Progenitor cell of endocrine pancreas (in vitro differentiated cells): Measurements from ENCODE around the gene SPO11. TPM values are rescaled to one million over a fixed set of nuclear protein-coding genes. Genes with fewer than 3 reads are reported as not detected.
A peak's percentile ranks its signal among the peaks of the same experiment; 100 is the strongest.

ENCODE experiments used
- DNase-seq: peaks from one replicate; pipeline ENCODE4 v3.0.0; 2021; ENCODE audit warnings: low spot score; ENCODE audit not compliant: unreplicated experiment
- H3K27ac Mint-ChIP-seq: 2 replicates; pipeline ENCODE4 v1.8.0; 2021; ENCODE audit warnings: mild to moderate bottlenecking, moderate library complexity, mixed read lengths
- H3K27me3 Mint-ChIP-seq: 2 replicates; pipeline ENCODE4 v1.8.0; 2021; ENCODE audit warnings: mixed read lengths
- H3K36me3 Mint-ChIP-seq: 2 replicates; pipeline ENCODE4 v1.8.0; 2022; ENCODE audit warnings: mixed read lengths; ENCODE audit not compliant: insufficient read depth
- H3K4me1 Mint-ChIP-seq: 2 replicates; pipeline ENCODE4 v1.8.0; 2021; ENCODE audit warnings: low read depth, mixed read lengths
- H3K4me3 Mint-ChIP-seq: 2 replicates; pipeline ENCODE4 v1.8.0; 2021; ENCODE audit warnings: low read depth, mild to moderate bottlenecking, moderate library complexity, mixed read lengths
- H3K9me3 Mint-ChIP-seq: 2 replicates; pipeline ENCODE4 v1.8.0; 2021; ENCODE audit warnings: low read depth, mixed read lengths
- CTCF ChIP-seq: fragments of 200-600 bp; sonication (generic); IDR thresholded peaks from one replicate; pipeline ENCODE4 v1.5.0; 2021; ENCODE audit warnings: antibody characterized with exemption, mild to moderate bottlenecking; ENCODE audit not compliant: unreplicated experiment
- long read RNA-seq: library from polyadenylated mRNA; unstranded; transcript quantifications from one replicate; pipeline ENCODE4 v2.0.0, GENCODE V29; 2020
- total RNA-seq: library from RNA; stranded (reverse); gene quantifications from 2 replicates; pipeline ENCODE4 v1.2.1, GENCODE V29; 2021

Gene SPO11
- not detected in 2 replicates for total RNA-seq
- long read RNA-seq: 0 reads

- Mint-ChIP-seq H3K27me3 (peaks cover 37% of the 10 kb centered on the region), H3K4me3 (no peak within 1 kb of the TSS), H3K27ac (no peak within 1 kb of the TSS), H3K9me3 (no peaks in the 10 kb centered on the region), H3K36me3 (no peaks in the 10 kb centered on the region), H3K4me1 (no peaks in the 10 kb centered on the region)
- DNase-seq: no peak
- peak; percentile 52 for TF ChIP-seq CTCF
These were observed at the start of gene SPO11 for GRCh38 chr20:57329608-57330221. Gene SPO11, plus strand, starts transcription at chr20:57329803. Its CDS starts 65 bp downstream, at chr20:57329868.

- peak overlapping the region; percentile 7 for H3K27ac Mint-ChIP-seq
- DNase-seq: no peak
- peaks cover 11% of the 10 kb centered on the region for H3K4me1 Mint-ChIP-seq
- H3K9me3 Mint-ChIP-seq: no peaks in the 10 kb centered on the region
- no peak for TF ChIP-seq CTCF
- peaks cover 31% of the 10 kb centered on the region for H3K27me3 Mint-ChIP-seq
- no peak overlapping the region for H3K4me3 Mint-ChIP-seq
- H3K36me3 Mint-ChIP-seq: no peaks in the 10 kb centered on the region
These were observed 49.4 kb upstream of the SPO11 start for GRCh38 chr20:57280221-57280620.

GRCh38 chr20:57281900-57282299, 47.7 kb upstream of the SPO11 start:
- TF ChIP-seq CTCF: no peak
- Mint-ChIP-seq H3K36me3 (no peaks in the 10 kb centered on the region), H3K9me3 (no peaks in the 10 kb centered on the region), H3K27me3 (peaks cover 27% of the 10 kb centered on the region), H3K27ac (no peak overlapping the region), H3K4me3 (no peak overlapping the region), H3K4me1 (peaks cover 14% of the 10 kb centered on the region)
- DNase-seq: no peak

- Mint-ChIP-seq H3K36me3 (no peaks in the 10 kb centered on the region), H3K27ac (peak overlapping the region; percentile 45)
- TF ChIP-seq CTCF: no peak
These were observed 46.8 kb upstream of the SPO11 start for GRCh38 chr20:57282670-57283361.

GRCh38 chr20:57283860-57284259, 45.7 kb upstream of the SPO11 start:
- no peaks in the 10 kb centered on the region for H3K36me3 Mint-ChIP-seq
- TF ChIP-seq CTCF: no peak
- no peak overlapping the region for H3K27ac Mint-ChIP-seq
- H3K4me3 Mint-ChIP-seq: no peak overlapping the region
- peaks cover 28% of the 10 kb centered on the region for H3K4me1 Mint-ChIP-seq
- peaks cover 32% of the 10 kb centered on the region for H3K27me3 Mint-ChIP-seq
- no peak for DNase-seq
- H3K9me3 Mint-ChIP-seq: no peaks in the 10 kb centered on the region

More at GRCh38 chr20:57282670-57283361, 46.8 kb upstream of the SPO11 start:
- Mint-ChIP-seq H3K4me1 (peaks cover 24% of the 10 kb centered on the region), H3K27me3 (peaks cover 31% of the 10 kb centered on the region), H3K9me3 (no peaks in the 10 kb centered on the region), H3K4me3 (no peak overlapping the region)
- DNase-seq: no peak
